Stimulated activated CD4-positive, alpha-beta T cell treated with anti-CD3 and anti-CD28 coated beads, Interleukin-1b, Interleukin-23, amount 100 ng/mL, for 1 hour (primary cell): ENCODE results near the gene OR2J3.
"Not testable (repeated sequence)": the region's sequence is repeated elsewhere in the genome, so short reads cannot be mapped to it uniquely, and the experiment has no call there.

ENCODE experiments used
- DNase-seq, 2 donors: peaks; one replicate each; pipeline ENCODE4 v3.0.0-alpha.2; 2020; ENCODE audit warnings: low read depth in 2 of 2

Gene OR2J3

GRCh38 chr6:29107758-29108157, at the start of gene OR2J3:
Gene OR2J3 (plus strand): TSS chr6:29108058. CDS start chr6:29111891, 3,833 bp downstream.
- DNase-seq: no peak

- DNase-seq: no peak
These were observed 35.8 kb upstream of the OR2J3 start for GRCh38 chr6:29071831-29072723.

- DNase-seq: no peak
These were observed 28.7 kb upstream of the OR2J3 start for GRCh38 chr6:29079203-29079602.

- no peak for DNase-seq
These were observed 26.5 kb upstream of the OR2J3 start for GRCh38 chr6:29081312-29081711.

- no peak for DNase-seq
These were observed 25.4 kb upstream of the OR2J3 start for GRCh38 chr6:29082457-29082856.

GRCh38 chr6:29087213-29087612, 20.6 kb upstream of the OR2J3 start, which contains the start of gene OR2B3:
Gene OR2B3 (minus strand): TSS chr6:29087313. CDS start chr6:29087248, 65 bp downstream.
- DNase-seq: no peak

- DNase-seq: no peak
These were observed 14.9 kb upstream of the OR2J3 start for GRCh38 chr6:29092957-29093356.

GRCh38 chr6:29097803-29098202, 10.1 kb upstream of the OR2J3 start:
- no peak for DNase-seq

- no peak for DNase-seq
These were observed 8.7 kb upstream of the OR2J3 start, which contains the start of gene OR2J1 for GRCh38 chr6:29099190-29099589. Gene OR2J1 (plus strand): TSS chr6:29099490. CDS start chr6:29100943, 1,453 bp downstream.

- DNase-seq: no peak
These were observed 4.3 kb downstream of the OR2J3 start for GRCh38 chr6:29112135-29112534.

GRCh38 chr6:29114964-29115363, 7.1 kb downstream of the OR2J3 start:
- DNase-seq: not testable (repeated sequence)

GRCh38 chr6:29129326-29130012, 21.6 kb downstream of the OR2J3 start:
- DNase-seq: no peak

- no peak for DNase-seq
These were observed 22.8 kb downstream of the OR2J3 start for GRCh38 chr6:29130644-29131043.

GRCh38 chr6:29131691-29132090, 23.8 kb downstream of the OR2J3 start:
- DNase-seq: no peak

GRCh38 chr6:29137724-29138123, 29.9 kb downstream of the OR2J3 start:
- no peak for DNase-seq

- no peak for DNase-seq
These were observed 33.7 kb downstream of the OR2J3 start for GRCh38 chr6:29141606-29142005.

GRCh38 chr6:29142309-29142708, 34.5 kb downstream of the OR2J3 start:
- DNase-seq: no peak

GRCh38 chr6:29146179-29146578, 38.3 kb downstream of the OR2J3 start:
- no peak for DNase-seq

- DNase-seq: no peak
These were observed 39.2 kb downstream of the OR2J3 start for GRCh38 chr6:29147074-29147473.

- not testable (repeated sequence) for DNase-seq
These were observed 41.6 kb downstream of the OR2J3 start for GRCh38 chr6:29149444-29149843.

- DNase-seq: no peak
These were observed 45.2 kb downstream of the OR2J3 start for GRCh38 chr6:29153083-29153482.

- not testable (repeated sequence) for DNase-seq
These were observed 47.3 kb downstream of the OR2J3 start for GRCh38 chr6:29155182-29155581.

- DNase-seq: not testable (repeated sequence)
These were observed 52.1 kb downstream of the OR2J3 start for GRCh38 chr6:29159922-29160321.
